Ectodermal cell (in vitro differentiated cells): ENCODE data around the gene CLIC1.

Experiments
- H3K27ac ChIP-seq: 2 replicates; pipeline ENCODE4 v1.7.0; 2013; ENCODE audit warnings: mild to moderate bottlenecking, low read depth, low read length; ENCODE audit not compliant: insufficient read depth, poor library complexity, severe bottlenecking
- H3K27me3 ChIP-seq: 2 replicates; pipeline ENCODE4 v1.7.0; 2013; ENCODE audit warnings: mild to moderate bottlenecking, low read length; ENCODE audit not compliant: insufficient read depth, control insufficient read depth, poor library complexity, severe bottlenecking
- H3K36me3 ChIP-seq: one replicate; pipeline ENCODE4 v1.7.0; 2013; ENCODE audit warnings: low read length; ENCODE audit not compliant: control insufficient read depth, insufficient read depth
- H3K4me1 ChIP-seq: one replicate; pipeline ENCODE4 v1.7.0; 2013; ENCODE audit warnings: low read length; ENCODE audit not compliant: control insufficient read depth, insufficient read depth
- H3K4me3 ChIP-seq: 2 replicates; pipeline ENCODE4 v1.7.0; 2013; ENCODE audit warnings: low read depth, low read length, control low read depth; ENCODE audit not compliant: insufficient read depth
- H3K9me3 ChIP-seq: 2 replicates; pipeline ENCODE4 v1.7.0; 2013; ENCODE audit warnings: mild to moderate bottlenecking, low read length, moderate library complexity; ENCODE audit not compliant: control insufficient read depth
- WGBS, 2 experiments: methylation state at CpG; one replicate each; pipeline ENCODE4 v1.1.7; 2013; ENCODE audit warnings: missing lambda C conversion rate in 2 of 2; 5-methylcytosine and 5-hydroxymethylcytosine counted together

Gene CLIC1

GRCh38 chr6:31760790-31761189 is 24.5 kb upstream of the CLIC1 start:
- Histone ChIP-seq H3K9me3 (no peaks in the 10 kb centered on the region), H3K4me3 (no peak overlapping the region), H3K27me3 (no peaks in the 10 kb centered on the region), H3K4me1 (peaks cover 16% of the 10 kb centered on the region), H3K27ac (no peak overlapping the region), H3K36me3 (peaks cover 5% of the 10 kb centered on the region)
- WGBS, 2 experiments = 93 to 95% methylated on average over 5 of the region's 5 CpGs

- H3K4me1 ChIP-seq = peaks cover 7% of the 10 kb centered on the region
- WGBS, 2 experiments = 95 to 96% methylated on average over 2 of the region's 2 CpGs
- no peak overlapping the region for H3K27ac ChIP-seq
- peaks cover 5% of the 10 kb centered on the region for H3K36me3 ChIP-seq
- H3K27me3 ChIP-seq = no peaks in the 10 kb centered on the region
- H3K4me3 ChIP-seq = no peak overlapping the region
- H3K9me3 ChIP-seq = no peaks in the 10 kb centered on the region
Measured at GRCh38 chr6:31758281-31758680, 22.0 kb upstream of the CLIC1 start.

- Histone ChIP-seq H3K4me1 (no peaks in the 10 kb centered on the region), H3K9me3 (no peaks in the 10 kb centered on the region), H3K4me3 (no peak overlapping the region), H3K27me3 (no peaks in the 10 kb centered on the region), H3K36me3 (no peaks in the 10 kb centered on the region), H3K27ac (no peak overlapping the region)
- 85 to 98% methylated on average over 7 to 8 of the region's 8 CpGs for WGBS, 2 experiments
Measured at GRCh38 chr6:31752739-31753319, 16.5 kb upstream of the CLIC1 start.

- no peak overlapping the region for H3K27ac ChIP-seq
- no peaks in the 10 kb centered on the region for H3K36me3 ChIP-seq
- H3K9me3 ChIP-seq = no peaks in the 10 kb centered on the region
- H3K4me1 ChIP-seq = no peaks in the 10 kb centered on the region
- no peak overlapping the region for H3K4me3 ChIP-seq
- H3K27me3 ChIP-seq = no peaks in the 10 kb centered on the region
- 96 to 98% methylated on average over 6 of the region's 7 CpGs for WGBS, 2 experiments
Measured at GRCh38 chr6:31750411-31751022, 14.2 kb upstream of the CLIC1 start.

- no peak overlapping the region for H3K27ac ChIP-seq
- 96% methylated on average over 8 of the region's 8 CpGs for WGBS, 2 experiments
- no peaks in the 10 kb centered on the region for H3K27me3 ChIP-seq
- H3K4me3 ChIP-seq = no peak overlapping the region
- H3K9me3 ChIP-seq = no peaks in the 10 kb centered on the region
- H3K36me3 ChIP-seq = no peaks in the 10 kb centered on the region
- H3K4me1 ChIP-seq = peaks cover 4% of the 10 kb centered on the region
Measured at GRCh38 chr6:31749301-31750036, 13.1 kb upstream of the CLIC1 start.

- no peak overlapping the region for H3K27ac ChIP-seq
- H3K9me3 ChIP-seq = no peaks in the 10 kb centered on the region
- no peak overlapping the region for H3K4me3 ChIP-seq
- no peaks in the 10 kb centered on the region for H3K27me3 ChIP-seq
- peaks cover 12% of the 10 kb centered on the region for H3K4me1 ChIP-seq
- 80 to 94% methylated on average over 1 of the region's 1 CpG for WGBS, 2 experiments
- H3K36me3 ChIP-seq = peaks cover 4% of the 10 kb centered on the region
Measured at GRCh38 chr6:31744422-31744821, 8.1 kb upstream of the CLIC1 start.

- no peak overlapping the region for H3K4me3 ChIP-seq
- peaks cover 4% of the 10 kb centered on the region for H3K36me3 ChIP-seq
- H3K4me1 ChIP-seq = peaks cover 26% of the 10 kb centered on the region
- no peaks in the 10 kb centered on the region for H3K27me3 ChIP-seq
- WGBS, 2 experiments = 93 to 94% methylated on average over 3 of the region's 3 CpGs
- H3K27ac ChIP-seq = no peak overlapping the region
- no peaks in the 10 kb centered on the region for H3K9me3 ChIP-seq
Measured at GRCh38 chr6:31742894-31743293, 6.6 kb upstream of the CLIC1 start.

GRCh38 chr6:31741815-31742214 is 5.5 kb upstream of the CLIC1 start:
- H3K9me3 ChIP-seq = no peaks in the 10 kb centered on the region
- no peak overlapping the region for H3K27ac ChIP-seq
- H3K4me1 ChIP-seq = peaks cover 35% of the 10 kb centered on the region
- WGBS, 2 experiments = 95 to 96% methylated on average over 2 of the region's 2 CpGs
- no peaks in the 10 kb centered on the region for H3K27me3 ChIP-seq
- peaks cover 4% of the 10 kb centered on the region for H3K36me3 ChIP-seq
- H3K4me3 ChIP-seq = no peak overlapping the region

GRCh38 chr6:31740397-31741223 is 4.3 kb upstream of the CLIC1 start:
- peaks cover 39% of the 10 kb centered on the region for H3K4me1 ChIP-seq
- no peaks in the 10 kb centered on the region for H3K27me3 ChIP-seq
- H3K36me3 ChIP-seq = peaks cover 4% of the 10 kb centered on the region
- H3K27ac ChIP-seq = peak overlapping the region; percentile 51
- peak overlapping the region; percentile 52 for H3K4me3 ChIP-seq
- WGBS, 2 experiments = 40 to 43% methylated on average over 29 of the region's 29 CpGs
- no peaks in the 10 kb centered on the region for H3K9me3 ChIP-seq
